NK-92 (cell line): ENCODE measurements around the gene CCDC157.
"Not testable (repeated sequence)": the region's sequence is repeated elsewhere in the genome, so short reads cannot be mapped to it uniquely, and the experiment has no call there.

Experiments
- DNase-seq: peaks from one replicate; lab custom pipeline; 2025; ENCODE audit not compliant: unreplicated experiment; lab: John Stamatoyannopoulos, UW

Gene CCDC157

GRCh38 chr22:30386960-30387827 is 30.4 kb downstream of the CCDC157 start, which contains the start of gene RNF215:
TSS of gene RNF215 (minus strand) at chr22:30387411. CDS start at chr22:30387313, 98 bp downstream.
- DNase-seq, result no peak

- no peak for DNase-seq
These were observed 34.3 kb downstream of the CCDC157 start for GRCh38 chr22:30390974-30391691.

- no peak for DNase-seq
These were observed 36.0 kb downstream of the CCDC157 start for GRCh38 chr22:30392661-30393321.

- DNase-seq, result no peak
These were observed 36.5 kb downstream of the CCDC157 start for GRCh38 chr22:30393322-30393680.

GRCh38 chr22:30393885-30394284 is 37.1 kb downstream of the CCDC157 start:
- DNase-seq, result no peak

- DNase-seq, result no peak
These were observed 40.3 kb downstream of the CCDC157 start, which contains the start of gene SEC14L2 for GRCh38 chr22:30396871-30397655. TSS of gene SEC14L2 (plus strand) at chr22:30397018. CDS start at chr22:30397117, 99 bp downstream.

- DNase-seq, result no peak
These were observed 41.1 kb downstream of the CCDC157 start for GRCh38 chr22:30397656-30398635.

GRCh38 chr22:30398685-30399680 is 42.2 kb downstream of the CCDC157 start:
- no peak for DNase-seq

GRCh38 chr22:30399718-30400117 is 42.9 kb downstream of the CCDC157 start:
- DNase-seq, result no peak

- DNase-seq, result no peak
These were observed 43.4 kb downstream of the CCDC157 start for GRCh38 chr22:30400159-30400558.

- not testable (repeated sequence) for DNase-seq
These were observed 44.2 kb downstream of the CCDC157 start for GRCh38 chr22:30401024-30401423.

- no peak for DNase-seq
These were observed 45.4 kb downstream of the CCDC157 start for GRCh38 chr22:30402028-30402765.

- not testable (repeated sequence) for DNase-seq
These were observed 45.9 kb downstream of the CCDC157 start for GRCh38 chr22:30402766-30403104.

GRCh38 chr22:30404307-30404706 is 47.5 kb downstream of the CCDC157 start:
- DNase-seq, result no peak

GRCh38 chr22:30405731-30406130 is 48.9 kb downstream of the CCDC157 start:
- no peak for DNase-seq

GRCh38 chr22:30406400-30406799 is 49.6 kb downstream of the CCDC157 start:
- no peak for DNase-seq

GRCh38 chr22:30408388-30409102 is 51.7 kb downstream of the CCDC157 start:
- no peak for DNase-seq
